Ovary (tissue), 9 donors: Measurements from ENCODE around the gene OR10H5. TPM values are rescaled to one million over a fixed set of nuclear protein-coding genes. Genes with fewer than 3 reads are reported as not detected.

ENCODE experiments used
- DNase-seq, 5 donors: peaks; one replicate each; pipeline ENCODE4 v3.0.0-alpha.2; 2019 to 2020
- H3K27ac ChIP-seq, 2 donors: fragments of 200-600 bp; one replicate each; pipeline versions ENCODE4 v1.5.1 to v1.8.0; 2019 to 2022
- H3K27me3 ChIP-seq: fragments of 200-600 bp; one replicate; pipeline ENCODE4 v1.8.0; 2022
- H3K36me3 ChIP-seq: fragments of 200-600 bp; sonication (generic); one replicate; pipeline ENCODE4 v1.5.1; 2019
- H3K4me1 ChIP-seq: one replicate; pipeline ENCODE4 v1.8.1; 2013; ENCODE audit warnings: mild to moderate bottlenecking, moderate library complexity; ENCODE audit not compliant: insufficient read depth
- H3K4me3 ChIP-seq: fragments of 200-600 bp; sonication (generic); one replicate; pipeline ENCODE4 v1.5.1; 2017
- H3K9me3 ChIP-seq, 2 donors: fragments of 200-600 bp in 1 of 2; sonication (generic) in 1 of 2; one replicate each; pipeline versions ENCODE4 v1.5.1 to v1.8.1; 2013 to 2019; ENCODE audit warnings: mild to moderate bottlenecking in 1 of 2, moderate library complexity in 1 of 2
- EP300 ChIP-seq: sonication (generic); formaldehyde crosslinking; IDR thresholded peaks from one replicate; pipeline ENCODE4 v1.6.1; 2017; ENCODE audit warnings: antibody characterized with exemption
- POLR2A ChIP-seq: fragments of 450-650 bp; IDR thresholded peaks from one replicate; pipeline ENCODE4 v1.6.1; 2017; ENCODE audit warnings: antibody characterized with exemption, mild to moderate bottlenecking, moderate library complexity
- WGBS, 3 donors: extraction: QIAGEN DNeasy Blood & Tissue Kit in 1 of 3; methylation state at CpG; one replicate each; pipeline versions ENCODE4 v1.1.5 to v1.1.7; 2013 to 2017; 5-methylcytosine and 5-hydroxymethylcytosine counted together
- intact Hi-C, 4 donors: fragments of 100-400 bp; cut with DNase I; formaldehyde crosslinking; loops; one replicate each; pipeline versions ENCODE4 v1.11.0 to v1.15.1; 2022 to 2023
- polyA plus RNA-seq, 2 donors: library from polyadenylated mRNA; stranded (reverse); fragments of 200-250 nt in 1 of 2; fragments of 350-450 nt in 1 of 2; fragmentation: Illumina TruSeq in 1 of 2; extraction: RNeasy Lipid Tissue Mini Kit (QIAGEN cat#74804) in 1 of 2; gene quantifications; one replicate each; pipeline ENCODE4 v1.2.3, GENCODE V29; 2013 to 2014
- total RNA-seq, 7 donors: library from RNA; depleted of rRNA in 2 of 7; stranded (reverse); fragments of >200 nt in 2 of 7; fragmentation: NEBNext Ultra II Directional in 3 of 7; extraction: Animal tissue kit (Norgen Biotek cat#: 25700) in 3 of 7; gene quantifications; one replicate each; pipeline versions ENCODE4 v1.1.0 to v1.2.4, GENCODE V29; 2016 to 2023
- TF ChIP-seq, protein P1 (sequence below), 3 donors: fragments of 450-650 bp in 2 of 3; fragments of 200-600 bp in 1 of 3; IDR thresholded peaks; one replicate each; pipeline versions ENCODE4 v1.5.1 to v1.8.0; 2016 to 2022; ENCODE audit warnings: antibody characterized with exemption in 3 of 3, mild to moderate bottlenecking in 1 of 3
- donor health status: DM: no; HTN: no; CAD: no; lungs with moderate emphysema.
- donor health status: DM: no; HTN: no; CAD: no.
- donor health status: Bipolar disorder and iron deficiency.
- donor health status: DM: yes; HTN: yes; CAD: no.
- donor health status: DM: no; HTN: no; CAD: no.
- donor health status: DM: yes; HTN: yes; CAD: no.

Gene OR10H5
- total and polyA plus RNA-seq, 9 donors: not detected

DNA sequence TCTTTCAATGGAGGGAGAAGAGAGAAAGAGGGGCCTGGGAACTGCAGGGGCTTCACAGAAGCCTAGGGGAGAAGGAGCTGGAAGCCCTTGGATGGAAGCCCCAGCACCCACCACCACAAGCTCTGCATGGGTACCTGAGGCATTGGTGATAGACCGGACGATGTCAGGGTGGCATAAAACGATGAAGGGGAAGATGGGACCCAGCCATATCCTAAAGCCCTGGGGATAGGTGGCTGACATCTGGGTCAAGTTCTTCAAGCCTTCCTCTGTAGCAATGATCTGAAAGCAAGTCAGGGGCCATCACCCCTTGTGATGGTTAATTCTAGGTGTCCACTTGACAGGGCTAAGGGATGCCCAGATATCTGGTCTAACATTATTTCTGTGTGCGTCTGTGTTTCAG is 11.2 kb upstream of the OR10H5 start:
- no peak overlapping the region for H3K4me3 ChIP-seq
- DNase-seq: no peak
- intact Hi-C loops: no loop called here
- H3K4me1 ChIP-seq: peaks cover 12% of the 10 kb centered on the region
- no peaks in the 10 kb centered on the region for H3K27me3 ChIP-seq
- H3K36me3 ChIP-seq: no peaks in the 10 kb centered on the region
- H3K9me3 ChIP-seq: no peaks in the 10 kb centered on the region
- H3K27ac ChIP-seq: no peak overlapping the region
- 89 to 94% (median 93%) methylated on average over 4 of the region's 4 CpGs for WGBS, 3 donors
- TF ChIP-seq, protein P1, sequence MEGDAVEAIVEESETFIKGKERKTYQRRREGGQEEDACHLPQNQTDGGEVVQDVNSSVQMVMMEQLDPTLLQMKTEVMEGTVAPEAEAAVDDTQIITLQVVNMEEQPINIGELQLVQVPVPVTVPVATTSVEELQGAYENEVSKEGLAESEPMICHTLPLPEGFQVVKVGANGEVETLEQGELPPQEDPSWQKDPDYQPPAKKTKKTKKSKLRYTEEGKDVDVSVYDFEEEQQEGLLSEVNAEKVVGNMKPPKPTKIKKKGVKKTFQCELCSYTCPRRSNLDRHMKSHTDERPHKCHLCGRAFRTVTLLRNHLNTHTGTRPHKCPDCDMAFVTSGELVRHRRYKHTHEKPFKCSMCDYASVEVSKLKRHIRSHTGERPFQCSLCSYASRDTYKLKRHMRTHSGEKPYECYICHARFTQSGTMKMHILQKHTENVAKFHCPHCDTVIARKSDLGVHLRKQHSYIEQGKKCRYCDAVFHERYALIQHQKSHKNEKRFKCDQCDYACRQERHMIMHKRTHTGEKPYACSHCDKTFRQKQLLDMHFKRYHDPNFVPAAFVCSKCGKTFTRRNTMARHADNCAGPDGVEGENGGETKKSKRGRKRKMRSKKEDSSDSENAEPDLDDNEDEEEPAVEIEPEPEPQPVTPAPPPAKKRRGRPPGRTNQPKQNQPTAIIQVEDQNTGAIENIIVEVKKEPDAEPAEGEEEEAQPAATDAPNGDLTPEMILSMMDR (IDR thresholded peaks at IDR 0.05): no peak

DNA sequence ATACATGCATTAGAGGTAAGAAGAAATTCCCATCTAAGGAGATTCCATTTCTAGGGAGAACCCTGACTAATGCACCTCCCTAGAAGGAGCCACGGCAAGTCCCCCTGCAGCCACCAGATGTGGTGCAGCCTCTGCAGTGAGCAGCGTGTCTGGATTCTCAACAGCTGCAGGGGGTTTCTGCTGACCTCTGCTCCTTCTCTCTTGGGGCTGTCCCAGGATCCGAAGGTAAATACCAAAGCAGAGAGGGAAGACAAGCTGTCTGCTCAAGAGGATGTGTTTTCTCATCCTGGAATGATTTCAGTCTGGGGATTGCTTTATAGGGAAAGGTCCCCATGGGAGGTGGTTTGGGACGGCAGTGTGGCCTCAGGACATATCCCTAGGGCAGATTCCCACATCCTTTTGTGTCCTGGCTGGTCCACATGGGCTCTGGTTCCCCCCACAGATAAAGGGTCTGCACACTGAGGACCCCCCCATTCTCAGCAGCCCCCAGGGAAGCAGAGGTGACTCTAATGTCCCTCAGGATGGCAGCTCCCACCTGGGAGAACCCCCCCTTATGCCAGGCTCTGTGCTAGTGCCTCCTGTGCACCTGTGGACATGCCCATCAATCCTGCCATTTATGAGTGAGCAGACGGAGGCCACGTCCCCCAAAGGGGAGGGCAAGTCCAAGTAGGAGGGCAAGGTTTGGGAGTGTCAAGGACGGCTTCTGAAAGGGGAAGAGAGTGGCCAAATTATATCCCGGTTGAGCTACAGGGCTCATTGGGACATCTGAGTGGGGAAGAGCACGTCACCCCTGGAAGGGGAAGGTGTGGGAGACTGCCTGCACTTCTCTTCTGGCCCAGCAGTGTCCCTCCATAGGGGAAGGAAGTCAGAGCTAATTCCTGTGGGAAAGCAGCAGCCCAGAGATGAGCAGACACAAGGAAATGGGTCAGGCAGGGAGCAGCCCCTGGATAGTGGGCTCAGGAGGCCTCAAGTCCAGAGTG is 10.2 kb upstream of the OR10H5 start:
- WGBS, 3 donors: 37 to 64% (median 58%) methylated on average over 9 of the region's 9 CpGs
- Histone ChIP-seq H3K36me3 (no peaks in the 10 kb centered on the region), H3K4me1 (peaks cover 12% of the 10 kb centered on the region), H3K9me3 (no peaks in the 10 kb centered on the region), H3K27ac (no peak overlapping the region), H3K4me3 (no peak overlapping the region), H3K27me3 (no peaks in the 10 kb centered on the region)
- intact Hi-C loops: no loop called here
- no peak for DNase-seq
- TF ChIP-seq EP300 (no peak), POLR2A (no peak)
- TF ChIP-seq, protein P1 (IDR thresholded peaks at IDR 0.05): no peak

DNA sequence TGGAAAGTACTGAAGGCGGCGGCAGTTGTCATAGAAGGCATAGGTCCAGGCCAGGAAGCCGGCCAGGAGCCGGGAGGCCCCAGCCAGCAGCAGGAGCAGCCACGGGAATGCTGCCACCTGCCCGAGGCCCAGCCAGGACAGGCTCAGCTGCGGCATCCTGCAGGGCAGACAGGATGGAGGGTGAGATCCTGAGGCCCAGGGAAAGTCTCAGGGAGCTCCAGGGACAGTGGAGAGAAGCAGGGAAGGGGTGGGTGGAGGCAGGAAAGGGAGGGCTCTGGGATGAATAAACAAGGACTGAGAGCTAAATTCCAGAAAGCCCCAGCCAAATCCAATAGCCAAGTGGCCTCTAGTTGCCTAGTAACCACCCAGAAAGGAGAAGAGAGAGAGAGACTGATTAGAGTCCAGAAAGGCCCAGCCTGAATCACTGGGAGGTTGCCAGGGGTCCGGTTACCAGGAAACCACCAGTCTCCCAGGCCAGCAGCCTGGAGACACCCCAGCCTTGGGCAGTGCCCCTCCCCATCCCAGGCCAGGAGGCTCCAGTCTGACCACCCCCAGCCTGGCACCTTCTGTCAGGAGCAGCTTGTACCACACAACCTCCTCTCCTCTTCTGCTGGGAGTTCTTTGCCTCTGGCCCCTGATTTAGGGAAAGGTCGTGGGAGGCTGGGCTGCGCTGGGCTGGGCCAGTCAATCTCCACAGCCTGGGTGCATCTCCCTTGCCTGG is 7.5 kb upstream of the OR10H5 start:
- 1 to 6% (median 3%) methylated on average over 10 of the region's 10 CpGs for WGBS, 3 donors
- intact Hi-C loops: no loop called here
- DNase-seq: peak; percentile 84 to 92 (median 89)
- H3K27ac ChIP-seq: peak overlapping the region in 1 of 2 donors; percentile 80
- no peaks in the 10 kb centered on the region for H3K36me3 ChIP-seq
- H3K27me3 ChIP-seq: no peaks in the 10 kb centered on the region
- H3K4me1 ChIP-seq: peaks cover 12% of the 10 kb centered on the region
- no peaks in the 10 kb centered on the region for H3K9me3 ChIP-seq
- peak overlapping the region; percentile 25 for H3K4me3 ChIP-seq
- TF ChIP-seq EP300: no peak
- TF ChIP-seq POLR2A: no peak
- TF ChIP-seq, protein P1 (IDR thresholded peaks at IDR 0.05): no peak

DNA sequence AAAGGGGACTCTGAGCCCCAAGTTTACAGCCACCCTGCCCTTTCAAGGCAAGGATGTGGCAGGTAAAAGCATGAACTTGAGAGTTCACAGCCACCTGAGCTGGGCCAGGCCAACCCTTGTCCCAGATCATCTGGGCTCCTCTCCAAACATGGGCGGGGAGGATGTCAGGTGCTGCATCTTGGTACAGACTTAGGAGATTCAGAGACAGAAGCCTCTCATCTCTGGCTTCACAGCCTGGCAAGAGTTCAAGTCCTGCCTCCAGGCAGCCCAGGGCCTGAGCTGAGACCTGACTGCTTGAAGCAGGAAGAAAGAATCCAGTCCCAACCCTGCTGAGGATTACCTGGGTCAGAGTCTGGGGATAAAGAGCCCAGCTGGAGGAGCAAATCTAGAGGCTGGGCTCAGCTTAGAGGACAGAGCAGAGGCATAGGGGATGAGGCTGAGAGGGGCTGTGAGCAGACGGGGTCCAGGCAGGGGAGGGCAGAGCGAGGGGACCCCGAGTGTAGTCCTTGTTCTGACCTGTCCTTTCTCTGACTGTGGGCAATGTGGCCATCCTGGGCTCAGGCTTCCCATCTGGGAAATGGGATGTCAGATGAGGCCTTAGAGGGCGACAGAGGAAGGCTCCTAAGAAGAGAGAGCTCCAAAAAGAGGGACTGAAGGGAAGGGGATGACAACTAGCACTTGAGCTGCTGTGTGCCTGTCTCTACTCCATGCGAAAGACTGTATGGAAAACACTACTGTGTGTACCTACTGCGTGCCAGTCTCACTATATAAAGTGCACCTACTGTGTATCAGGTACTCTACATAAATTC is 6.6 kb upstream of the OR10H5 start:
- H3K4me1 ChIP-seq: peaks cover 12% of the 10 kb centered on the region
- H3K9me3 ChIP-seq: no peaks in the 10 kb centered on the region
- peak overlapping the region in 1 of 2 donors; percentile 80 for H3K27ac ChIP-seq
- peak; percentile 21 to 44 (median 33) for DNase-seq
- WGBS, 3 donors: 80 to 85% (median 81%) methylated on average over 7 of the region's 7 CpGs
- H3K4me3 ChIP-seq: no peak overlapping the region
- no peaks in the 10 kb centered on the region for H3K27me3 ChIP-seq
- no peaks in the 10 kb centered on the region for H3K36me3 ChIP-seq
- TF ChIP-seq POLR2A (no peak), EP300 (no peak)
- TF ChIP-seq, protein P1 (IDR thresholded peaks at IDR 0.05): no peak
- intact Hi-C loops: no loop called here
